HEK293 (cell line): ENCODE results near the gene LDLRAD4.

ENCODE experiments used
- CTCF ChIA-PET: fragments of 350-600 bp; formaldehyde crosslinking; extraction: SDS; loops from one replicate; lab custom pipeline; 2021; ENCODE audit warnings: antibody characterized with exemption; lab: Yijun Ruan, JAX
- POLR2A ChIA-PET: fragments of 300-600 bp; formaldehyde crosslinking; extraction: SDS; loops from one replicate; lab custom pipeline; 2020; ENCODE audit warnings: antibody characterized with exemption, inconsistent platforms; lab: Yijun Ruan, JAX
- H3K27ac ChIP-seq: fragments of 200-500 bp; sonication (Bioruptor generic); 2 replicates; pipeline ENCODE4 v1.5.1; 2014; ENCODE audit warnings: low read depth, low read length, control low read depth, inconsistent platforms; ENCODE audit errors: extremely low read depth
- H3K36me3 ChIP-seq, 2 experiments: fragments of 200-500 bp in 1 of 2; sonication (Bioruptor generic) in 1 of 2; 1 replicate in 1 of 2; 2 replicates in 1 of 2; pipeline ENCODE4 v1.5.1; 2014 to 2017; ENCODE audit warnings: inconsistent platforms in 2 of 2, low read length in 2 of 2; ENCODE audit not compliant: control insufficient read depth in 2 of 2, insufficient read depth in 1 of 2
- H3K4me1 ChIP-seq: fragments of 200-500 bp; sonication (Bioruptor generic); 2 replicates; pipeline ENCODE4 v1.5.1; 2014; ENCODE audit warnings: mild to moderate bottlenecking, low read length, inconsistent platforms; ENCODE audit not compliant: control insufficient read depth, insufficient read depth
- H3K4me3 ChIP-seq: 2 replicates; pipeline ENCODE4 v1.5.1; 2011; ENCODE audit warnings: low read depth, mild to moderate bottlenecking, control low read depth, low read length, moderate library complexity
- H3K9me3 ChIP-seq: fragments of 200-500 bp; sonication (Bioruptor generic); 2 replicates; pipeline ENCODE4 v1.5.1; 2014; ENCODE audit warnings: low read depth, low read length, inconsistent platforms; ENCODE audit not compliant: control insufficient read depth, insufficient read depth
- HOXD13 ChIP-seq: sonication (generic); formaldehyde crosslinking; IDR thresholded peaks from 2 replicates; pipeline ENCODE4 v1.8.0; 2022; ENCODE audit warnings: missing genetic modification reagents, borderline replicate concordance
- KLF9 ChIP-seq: fragments of 450-650 bp; formaldehyde crosslinking; IDR thresholded peaks from 2 replicates; pipeline ENCODE4 v1.5.1; 2016; ENCODE audit warnings: missing biosample characterization, missing genetic modification characterization, low read depth
- RBAK ChIP-seq: fragments of 450-650 bp; formaldehyde crosslinking; IDR thresholded peaks from 2 replicates; pipeline ENCODE4 v1.5.1; 2016; ENCODE audit warnings: missing biosample characterization, missing genetic modification characterization
- SP3 ChIP-seq: fragments of 450-650 bp; formaldehyde crosslinking; IDR thresholded peaks from 2 replicates; pipeline ENCODE4 v1.5.1; 2016; ENCODE audit warnings: missing biosample characterization, missing genetic modification characterization
- TCF7L2 ChIP-seq: IDR thresholded peaks from 2 replicates; pipeline ENCODE4 v1.6.1; 2011; ENCODE audit warnings: low read depth, mild to moderate bottlenecking, inconsistent platforms, low read length, moderate library complexity, borderline replicate concordance
- ZBTB17 ChIP-seq: fragments of 450-650 bp; formaldehyde crosslinking; IDR thresholded peaks from 2 replicates; pipeline ENCODE4 v1.5.1; 2016; ENCODE audit warnings: missing biosample characterization, missing genetic modification characterization
- ZBTB7A ChIP-seq: fragments of 450-650 bp; formaldehyde crosslinking; IDR thresholded peaks from 2 replicates; pipeline ENCODE4 v1.5.1; 2016; ENCODE audit warnings: low read depth, missing biosample characterization, missing genetic modification characterization
- ZFP69B ChIP-seq: fragments of 450-650 bp; formaldehyde crosslinking; IDR thresholded peaks from 2 replicates; pipeline ENCODE4 v1.5.1; 2016; ENCODE audit warnings: missing biosample characterization, missing genetic modification characterization
- ZNF133 ChIP-seq: fragments of 450-650 bp; formaldehyde crosslinking; IDR thresholded peaks from 2 replicates; pipeline ENCODE4 v1.5.1; 2016; ENCODE audit warnings: missing biosample characterization, missing genetic modification characterization
- ZNF140 ChIP-seq: fragments of 450-650 bp; formaldehyde crosslinking; IDR thresholded peaks from 2 replicates; pipeline ENCODE4 v1.5.1; 2016; ENCODE audit warnings: missing biosample characterization, missing genetic modification characterization
- ZNF221 ChIP-seq: fragments of 450-650 bp; formaldehyde crosslinking; IDR thresholded peaks from 2 replicates; pipeline ENCODE4 v1.5.1; 2017; ENCODE audit warnings: missing biosample characterization, missing genetic modification characterization, borderline replicate concordance
- ZNF513 ChIP-seq: fragments of 450-650 bp; IDR thresholded peaks from 2 replicates; pipeline ENCODE4 v1.5.1; 2018; ENCODE audit warnings: missing biosample characterization, missing genetic modification characterization
- ZNF548 ChIP-seq: fragments of 450-650 bp; formaldehyde crosslinking; IDR thresholded peaks from 2 replicates; pipeline ENCODE4 v1.5.1; 2016; ENCODE audit warnings: missing biosample characterization, missing genetic modification characterization
- ZNF549 ChIP-seq: fragments of 450-650 bp; IDR thresholded peaks from 2 replicates; pipeline ENCODE4 v1.5.1; 2018; ENCODE audit warnings: missing biosample characterization, missing genetic modification characterization, mild to moderate bottlenecking, inconsistent platforms, moderate library complexity
- ZNF623 ChIP-seq: fragments of 450-650 bp; formaldehyde crosslinking; IDR thresholded peaks from 2 replicates; pipeline ENCODE4 v1.5.1; 2016; ENCODE audit warnings: missing biosample characterization, missing genetic modification characterization
- ZNF660 ChIP-seq: fragments of 450-650 bp; IDR thresholded peaks from 2 replicates; pipeline ENCODE4 v1.5.1; 2018; ENCODE audit warnings: missing biosample characterization, mild to moderate bottlenecking, missing genetic modification characterization
- ZNF664 ChIP-seq: fragments of 450-650 bp; formaldehyde crosslinking; IDR thresholded peaks from 2 replicates; pipeline ENCODE4 v1.5.1; 2016; ENCODE audit warnings: missing biosample characterization, missing genetic modification characterization
- ZNF747 ChIP-seq: fragments of 450-650 bp; formaldehyde crosslinking; IDR thresholded peaks from 2 replicates; pipeline ENCODE4 v1.5.1; 2016; ENCODE audit warnings: missing biosample characterization, missing genetic modification characterization
- TF ChIP-seq, protein P1 (sequence below): fragments of 450-650 bp; formaldehyde crosslinking; IDR thresholded peaks from 2 replicates; pipeline ENCODE4 v1.5.1; 2016; ENCODE audit warnings: missing biosample characterization, missing genetic modification characterization
- TF ChIP-seq, protein P2 (sequence below): fragments of 450-650 bp; formaldehyde crosslinking; IDR thresholded peaks from 2 replicates; pipeline ENCODE4 v1.5.1; 2017; ENCODE audit warnings: missing biosample characterization, missing genetic modification characterization
- TF ChIP-seq, protein P3 (sequence below): fragments of 450-650 bp; formaldehyde crosslinking; IDR thresholded peaks from 2 replicates; pipeline ENCODE4 v1.5.0; 2017; ENCODE audit warnings: missing biosample characterization, missing genetic modification characterization, borderline replicate concordance

The LDLRAD4 gene

GRCh38 chr18:13559754-13560153 is 341.2 kb downstream of the LDLRAD4 start:
- ChIA-PET CTCF (interaction anchor here (1.1 kb wide), 1 partner anchor 344 kb away, joined by 3 read pairs; no protein-coding TSS in a partner anchor), POLR2A (no interaction called here)
- peaks cover 3% of the 10 kb centered on the region for H3K4me1 ChIP-seq
- no peak for TF ChIP-seq ZNF140 (tag by site-specific recombination)
- TF ChIP-seq ZNF133 (tag by site-specific recombination) = no peak
- no peak for TF ChIP-seq KLF9 (tag by site-specific recombination)
- no peak for TF ChIP-seq SP3 (tag by site-specific recombination)
- TF ChIP-seq ZNF747 = no peak
- TF ChIP-seq ZNF221 (tag by site-specific recombination) = no peak
- TF ChIP-seq, protein P1, sequence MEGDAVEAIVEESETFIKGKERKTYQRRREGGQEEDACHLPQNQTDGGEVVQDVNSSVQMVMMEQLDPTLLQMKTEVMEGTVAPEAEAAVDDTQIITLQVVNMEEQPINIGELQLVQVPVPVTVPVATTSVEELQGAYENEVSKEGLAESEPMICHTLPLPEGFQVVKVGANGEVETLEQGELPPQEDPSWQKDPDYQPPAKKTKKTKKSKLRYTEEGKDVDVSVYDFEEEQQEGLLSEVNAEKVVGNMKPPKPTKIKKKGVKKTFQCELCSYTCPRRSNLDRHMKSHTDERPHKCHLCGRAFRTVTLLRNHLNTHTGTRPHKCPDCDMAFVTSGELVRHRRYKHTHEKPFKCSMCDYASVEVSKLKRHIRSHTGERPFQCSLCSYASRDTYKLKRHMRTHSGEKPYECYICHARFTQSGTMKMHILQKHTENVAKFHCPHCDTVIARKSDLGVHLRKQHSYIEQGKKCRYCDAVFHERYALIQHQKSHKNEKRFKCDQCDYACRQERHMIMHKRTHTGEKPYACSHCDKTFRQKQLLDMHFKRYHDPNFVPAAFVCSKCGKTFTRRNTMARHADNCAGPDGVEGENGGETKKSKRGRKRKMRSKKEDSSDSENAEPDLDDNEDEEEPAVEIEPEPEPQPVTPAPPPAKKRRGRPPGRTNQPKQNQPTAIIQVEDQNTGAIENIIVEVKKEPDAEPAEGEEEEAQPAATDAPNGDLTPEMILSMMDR (tag by site-specific recombination) = no peak
- TF ChIP-seq ZNF664 (tag by site-specific recombination) = no peak
- TF ChIP-seq, protein P2, sequence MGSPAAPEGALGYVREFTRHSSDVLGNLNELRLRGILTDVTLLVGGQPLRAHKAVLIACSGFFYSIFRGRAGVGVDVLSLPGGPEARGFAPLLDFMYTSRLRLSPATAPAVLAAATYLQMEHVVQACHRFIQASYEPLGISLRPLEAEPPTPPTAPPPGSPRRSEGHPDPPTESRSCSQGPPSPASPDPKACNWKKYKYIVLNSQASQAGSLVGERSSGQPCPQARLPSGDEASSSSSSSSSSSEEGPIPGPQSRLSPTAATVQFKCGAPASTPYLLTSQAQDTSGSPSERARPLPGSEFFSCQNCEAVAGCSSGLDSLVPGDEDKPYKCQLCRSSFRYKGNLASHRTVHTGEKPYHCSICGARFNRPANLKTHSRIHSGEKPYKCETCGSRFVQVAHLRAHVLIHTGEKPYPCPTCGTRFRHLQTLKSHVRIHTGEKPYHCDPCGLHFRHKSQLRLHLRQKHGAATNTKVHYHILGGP = no peak
- TF ChIP-seq ZNF623 (tag by site-specific recombination) = no peak
- no peak overlapping the region for H3K4me3 ChIP-seq
- no peaks in the 10 kb centered on the region for H3K36me3 ChIP-seq
- no peaks in the 10 kb centered on the region for H3K9me3 ChIP-seq
- no peak overlapping the region for H3K27ac ChIP-seq

DNA sequence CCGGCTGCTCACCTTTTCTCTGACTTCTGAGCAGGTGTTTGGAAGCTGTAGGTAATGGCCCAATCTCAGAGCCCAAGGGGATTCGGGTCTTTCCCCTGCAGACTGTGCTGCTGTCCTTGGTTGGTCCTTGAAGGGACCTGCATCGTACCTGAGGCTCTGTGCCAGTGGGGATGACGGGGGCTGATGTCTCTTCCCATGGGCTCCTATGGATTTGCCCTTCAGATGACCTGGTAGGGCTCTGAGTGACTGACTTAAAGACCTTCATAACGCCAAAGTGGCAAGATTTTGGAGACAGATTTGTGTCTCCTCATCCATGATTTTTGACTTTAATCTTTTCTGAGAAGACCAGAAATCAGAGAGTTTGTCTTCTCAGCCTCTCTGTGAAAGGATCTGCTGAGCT is 341.7 kb downstream of the LDLRAD4 start:
- Histone ChIP-seq H3K9me3 (no peaks in the 10 kb centered on the region), H3K4me3 (no peak overlapping the region), H3K27ac (no peak overlapping the region), H3K36me3 (no peaks in the 10 kb centered on the region), H3K4me1 (peaks cover 3% of the 10 kb centered on the region)
- TF ChIP-seq, protein P3, sequence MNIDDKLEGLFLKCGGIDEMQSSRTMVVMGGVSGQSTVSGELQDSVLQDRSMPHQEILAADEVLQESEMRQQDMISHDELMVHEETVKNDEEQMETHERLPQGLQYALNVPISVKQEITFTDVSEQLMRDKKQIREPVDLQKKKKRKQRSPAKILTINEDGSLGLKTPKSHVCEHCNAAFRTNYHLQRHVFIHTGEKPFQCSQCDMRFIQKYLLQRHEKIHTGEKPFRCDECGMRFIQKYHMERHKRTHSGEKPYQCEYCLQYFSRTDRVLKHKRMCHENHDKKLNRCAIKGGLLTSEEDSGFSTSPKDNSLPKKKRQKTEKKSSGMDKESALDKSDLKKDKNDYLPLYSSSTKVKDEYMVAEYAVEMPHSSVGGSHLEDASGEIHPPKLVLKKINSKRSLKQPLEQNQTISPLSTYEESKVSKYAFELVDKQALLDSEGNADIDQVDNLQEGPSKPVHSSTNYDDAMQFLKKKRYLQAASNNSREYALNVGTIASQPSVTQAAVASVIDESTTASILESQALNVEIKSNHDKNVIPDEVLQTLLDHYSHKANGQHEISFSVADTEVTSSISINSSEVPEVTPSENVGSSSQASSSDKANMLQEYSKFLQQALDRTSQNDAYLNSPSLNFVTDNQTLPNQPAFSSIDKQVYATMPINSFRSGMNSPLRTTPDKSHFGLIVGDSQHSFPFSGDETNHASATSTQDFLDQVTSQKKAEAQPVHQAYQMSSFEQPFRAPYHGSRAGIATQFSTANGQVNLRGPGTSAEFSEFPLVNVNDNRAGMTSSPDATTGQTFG (tag by site-specific recombination) = no peak
- TF ChIP-seq ZNF660 (tag by site-specific recombination) = no peak
- no peak for TF ChIP-seq TCF7L2
- no peak for TF ChIP-seq ZNF513 (tag by site-specific recombination)
- no peak for TF ChIP-seq ZNF548
- no peak for TF ChIP-seq HOXD13 (CRISPR knock-in tag)
- TF ChIP-seq ZFP69B = no peak
- no peak for TF ChIP-seq RBAK
- no peak for TF ChIP-seq ZNF549 (tag by site-specific recombination)
- no peak for TF ChIP-seq ZBTB17
- no peak for TF ChIP-seq ZBTB7A (tag by site-specific recombination)
- ChIA-PET POLR2A (no interaction called here), CTCF (interaction anchor here (0.5 to 1.1 kb wide), 2 partner anchors 254 to 344 kb away, joined by 3 to 7 read pairs; no protein-coding TSS in a partner anchor)
